Astrocyte (in vitro differentiated cells and primary cell): ENCODE data around the gene RINL. TPM values are rescaled to one million over a fixed set of nuclear protein-coding genes. Genes with fewer than 3 reads are reported as not detected.

ENCODE experiments used
- DNase-seq: peaks from one replicate; pipeline ENCODE4 v3.0.0-alpha.2; 2010; ENCODE audit warnings: low read depth
- FAIRE-seq: peaks from 2 replicates; lab custom pipeline; 2011; peaks lifted over from hg19 to GRCh38; lab: Jason Lieb, UNC
- H2AFZ ChIP-seq: 2 replicates; pipeline ENCODE4 v1.6.0; 2012; ENCODE audit warnings: low read depth, low read length, inconsistent platforms
- H3K27ac ChIP-seq: 2 replicates; pipeline ENCODE4 v1.5.1; 2011; ENCODE audit warnings: low read depth, low read length, inconsistent platforms
- H3K27me3 ChIP-seq: 2 replicates; pipeline ENCODE4 v1.6.0; 2011; ENCODE audit warnings: low read length, inconsistent platforms; ENCODE audit not compliant: insufficient read depth
- H3K36me3 ChIP-seq: 2 replicates; pipeline ENCODE4 v1.5.1; 2011; ENCODE audit warnings: low read length, inconsistent platforms; ENCODE audit not compliant: insufficient read depth
- H3K4me1 ChIP-seq: 2 replicates; pipeline ENCODE4 v1.5.1; 2011; ENCODE audit warnings: low read length, inconsistent platforms; ENCODE audit not compliant: insufficient read depth
- H3K4me2 ChIP-seq: 2 replicates; pipeline ENCODE4 v1.6.0; 2012; ENCODE audit warnings: low read length, inconsistent platforms
- H3K4me3 ChIP-seq: 2 replicates; pipeline ENCODE4 v1.5.1; 2011; ENCODE audit warnings: low read depth, mild to moderate bottlenecking, low read length, inconsistent platforms; ENCODE audit not compliant: insufficient read depth
- H3K79me2 ChIP-seq: 2 replicates; pipeline ENCODE4 v1.6.0; 2012; ENCODE audit warnings: mild to moderate bottlenecking, low read length, inconsistent platforms; ENCODE audit not compliant: insufficient read depth
- H3K9ac ChIP-seq: 2 replicates; pipeline ENCODE4 v1.6.0; 2012; ENCODE audit warnings: mild to moderate bottlenecking, low read length, inconsistent platforms
- H3K9me3 ChIP-seq: 2 replicates; pipeline ENCODE4 v1.5.1; 2012; ENCODE audit warnings: low read depth, mild to moderate bottlenecking, low read length, inconsistent platforms; ENCODE audit not compliant: insufficient read depth
- H4K20me1 ChIP-seq: 2 replicates; pipeline ENCODE4 v1.6.0; 2012; ENCODE audit warnings: low read length, inconsistent platforms; ENCODE audit not compliant: insufficient read depth
- H3K27ac Mint-ChIP-seq: one replicate; pipeline ENCODE4 v1.8.0; 2021; ENCODE audit warnings: mild to moderate bottlenecking, mixed read lengths; ENCODE audit not compliant: unreplicated experiment
- H3K27me3 Mint-ChIP-seq: one replicate; pipeline ENCODE4 v1.8.0; 2021; ENCODE audit warnings: low read depth, mixed read lengths; ENCODE audit not compliant: unreplicated experiment
- H3K36me3 Mint-ChIP-seq: one replicate; pipeline ENCODE4 v1.8.0; 2021; ENCODE audit warnings: low read depth, mixed read lengths; ENCODE audit not compliant: unreplicated experiment
- H3K4me1 Mint-ChIP-seq: one replicate; pipeline ENCODE4 v1.8.0; 2021; ENCODE audit warnings: low read depth, mixed read lengths; ENCODE audit not compliant: unreplicated experiment
- H3K4me3 Mint-ChIP-seq: one replicate; pipeline ENCODE4 v1.8.0; 2021; ENCODE audit warnings: mild to moderate bottlenecking, moderate library complexity, mixed read lengths; ENCODE audit not compliant: unreplicated experiment
- H3K9me3 Mint-ChIP-seq: one replicate; pipeline ENCODE4 v1.8.0; 2021; ENCODE audit warnings: mild to moderate bottlenecking, mixed read lengths; ENCODE audit not compliant: unreplicated experiment
- CTCF ChIP-seq: IDR thresholded peaks from 2 replicates; pipeline ENCODE4 v1.5.1; 2011; ENCODE audit warnings: low read depth, mild to moderate bottlenecking, inconsistent platforms, low read length, moderate library complexity; ENCODE audit not compliant: insufficient read depth
- EZH2 ChIP-seq: IDR thresholded peaks from 2 replicates; pipeline ENCODE4 v1.6.1; 2012; ENCODE audit warnings: mild to moderate bottlenecking, low read length, inconsistent platforms; ENCODE audit not compliant: insufficient read depth
- total RNA-seq: library from RNA; stranded (reverse); gene quantifications from 2 replicates; pipeline ENCODE4 v1.2.1, GENCODE V29; 2021

RINL gene
- total RNA-seq, 1 donor from 2014 or later: 1.3 TPM

GRCh38 chr19:38841787-38842438 lies 36.2 kb downstream of the RINL start:
- H3K4me2 ChIP-seq: no peak overlapping the region
- no peak overlapping the region for H3K4me3 ChIP-seq
- Mint-ChIP-seq H3K36me3 (peaks cover 34% of the 10 kb centered on the region), H3K9me3 (no peaks in the 10 kb centered on the region), H3K4me1 (peaks cover 10% of the 10 kb centered on the region), H3K27me3 (no peaks in the 10 kb centered on the region), H3K27ac (no peak overlapping the region), H3K4me3 (no peak overlapping the region)
- FAIRE-seq: no peak
- H2AFZ ChIP-seq: no peak overlapping the region
- no peaks in the 10 kb centered on the region for H3K9me3 ChIP-seq
- H4K20me1 ChIP-seq: peaks cover 96% of the 10 kb centered on the region
- no peak for TF ChIP-seq EZH2
- no peak for TF ChIP-seq CTCF
- H3K36me3 ChIP-seq: peaks cover 84% of the 10 kb centered on the region
- no peak overlapping the region for H3K9ac ChIP-seq
- no peak overlapping the region for H3K27ac ChIP-seq
- no peaks in the 10 kb centered on the region for H3K27me3 ChIP-seq
- peaks cover 68% of the 10 kb centered on the region for H3K79me2 ChIP-seq
- no peak for DNase-seq
- H3K4me1 ChIP-seq: peaks cover 3% of the 10 kb centered on the region

GRCh38 chr19:38841180-38841766 lies 36.8 kb downstream of the RINL start:
- Histone ChIP-seq H3K9me3 (no peaks in the 10 kb centered on the region), H2AFZ (no peak overlapping the region), H3K9ac (no peak overlapping the region), H3K79me2 (peaks cover 61% of the 10 kb centered on the region), H3K4me1 (peaks cover 7% of the 10 kb centered on the region), H3K4me3 (no peak overlapping the region), H3K27me3 (no peaks in the 10 kb centered on the region), H3K4me2 (no peak overlapping the region), H4K20me1 (peaks cover 96% of the 10 kb centered on the region), H3K36me3 (peaks cover 87% of the 10 kb centered on the region), H3K27ac (no peak overlapping the region)
- Mint-ChIP-seq H3K4me1 (peaks cover 9% of the 10 kb centered on the region), H3K9me3 (no peaks in the 10 kb centered on the region), H3K4me3 (no peak overlapping the region), H3K27me3 (no peaks in the 10 kb centered on the region), H3K27ac (no peak overlapping the region), H3K36me3 (peaks cover 36% of the 10 kb centered on the region)
- DNase-seq: no peak
- no peak for FAIRE-seq
- TF ChIP-seq CTCF (no peak), EZH2 (no peak)

GRCh38 chr19:38840583-38840968 lies 37.5 kb downstream of the RINL start:
- H3K9ac ChIP-seq: no peak overlapping the region
- peaks cover 11% of the 10 kb centered on the region for H3K4me1 ChIP-seq
- H3K4me2 ChIP-seq: no peak overlapping the region
- no peak for FAIRE-seq
- Mint-ChIP-seq H3K36me3 (peaks cover 35% of the 10 kb centered on the region), H3K27ac (no peak overlapping the region), H3K4me3 (peak overlapping the region; percentile 8), H3K4me1 (peaks cover 9% of the 10 kb centered on the region), H3K27me3 (no peaks in the 10 kb centered on the region), H3K9me3 (no peaks in the 10 kb centered on the region)
- peaks cover 96% of the 10 kb centered on the region for H4K20me1 ChIP-seq
- no peak overlapping the region for H3K27ac ChIP-seq
- H3K79me2 ChIP-seq: peaks cover 54% of the 10 kb centered on the region
- no peaks in the 10 kb centered on the region for H3K9me3 ChIP-seq
- H2AFZ ChIP-seq: no peak overlapping the region
- DNase-seq: no peak
- H3K27me3 ChIP-seq: no peaks in the 10 kb centered on the region
- no peak overlapping the region for H3K4me3 ChIP-seq
- H3K36me3 ChIP-seq: peaks cover 87% of the 10 kb centered on the region
- TF ChIP-seq EZH2 (no peak), CTCF (no peak)
